ACC112 (cell line): ENCODE results near the gene OR5J2.
"Not testable (repeated sequence)": the region's sequence is repeated elsewhere in the genome, so short reads cannot be mapped to it uniquely, and the experiment has no call there.

Experiments used
- H2AFZ ChIP-seq: fragments of 200-600 bp; sonication (generic); one replicate; pipeline ENCODE4 v1.6.0; 2017; ENCODE audit warnings: antibody characterized with exemption, low read length; ENCODE audit not compliant: unreplicated experiment
- H3K27ac ChIP-seq: fragments of 200-600 bp; sonication (generic); 2 replicates; pipeline ENCODE4 v1.5.1; 2014; ENCODE audit warnings: low read depth, mild to moderate bottlenecking, antibody characterized with exemption, low read length, moderate library complexity
- H3K27me3 ChIP-seq: fragments of 200-600 bp; sonication (generic); 2 replicates; pipeline ENCODE4 v1.6.1; 2014; ENCODE audit warnings: mild to moderate bottlenecking, antibody characterized with exemption, low read length, moderate library complexity, mixed read lengths; ENCODE audit not compliant: insufficient read depth
- H3K36me3 ChIP-seq: fragments of 200-600 bp; sonication (generic); 2 replicates; pipeline ENCODE4 v1.6.1; 2016; ENCODE audit warnings: mild to moderate bottlenecking, antibody characterized with exemption, low read length, moderate library complexity, mixed read lengths; ENCODE audit not compliant: insufficient read depth
- H3K4me1 ChIP-seq: fragments of 200-600 bp; sonication (generic); one replicate; pipeline ENCODE4 v1.6.1; 2016; ENCODE audit warnings: low read length, mixed read lengths; ENCODE audit not compliant: insufficient read depth, unreplicated experiment, control insufficient read depth
- H3K4me3 ChIP-seq: fragments of 200-600 bp; sonication (generic); 2 replicates; pipeline ENCODE4 v1.5.1; 2014; ENCODE audit warnings: mild to moderate bottlenecking, low read depth, low read length
- H3K79me2 ChIP-seq: fragments of 200-600 bp; sonication (generic); one replicate; pipeline ENCODE4 v1.6.0; 2016; ENCODE audit warnings: low read length; ENCODE audit not compliant: control insufficient read depth, unreplicated experiment, insufficient read depth

OR5J2 gene

DNA sequence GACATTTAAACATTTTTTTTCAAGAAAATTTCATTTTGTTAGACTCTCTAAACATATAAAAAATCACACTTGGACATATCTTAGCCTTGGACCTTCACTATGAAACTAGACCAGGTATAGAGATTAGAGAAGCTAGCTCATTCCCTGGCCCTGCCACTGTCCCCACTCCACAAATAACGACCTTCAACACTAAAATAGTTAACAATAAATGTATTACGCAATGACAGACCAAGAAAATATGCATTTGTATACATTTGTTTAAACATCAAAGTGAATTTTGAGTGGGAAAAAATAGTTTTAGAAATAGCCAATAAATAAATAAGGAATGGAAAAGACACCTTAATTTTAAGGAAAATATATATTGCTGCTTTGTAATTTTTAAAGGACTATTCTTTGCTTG is 20.9 kb downstream of the OR5J2 start:
- no peak overlapping the region for H2AFZ ChIP-seq
- no peaks in the 10 kb centered on the region for H3K4me1 ChIP-seq
- no peak overlapping the region for H3K4me3 ChIP-seq
- H3K79me2 ChIP-seq = no peaks in the 10 kb centered on the region
- no peaks in the 10 kb centered on the region for H3K36me3 ChIP-seq
- H3K27me3 ChIP-seq = no peaks in the 10 kb centered on the region
- no peak overlapping the region for H3K27ac ChIP-seq

DNA sequence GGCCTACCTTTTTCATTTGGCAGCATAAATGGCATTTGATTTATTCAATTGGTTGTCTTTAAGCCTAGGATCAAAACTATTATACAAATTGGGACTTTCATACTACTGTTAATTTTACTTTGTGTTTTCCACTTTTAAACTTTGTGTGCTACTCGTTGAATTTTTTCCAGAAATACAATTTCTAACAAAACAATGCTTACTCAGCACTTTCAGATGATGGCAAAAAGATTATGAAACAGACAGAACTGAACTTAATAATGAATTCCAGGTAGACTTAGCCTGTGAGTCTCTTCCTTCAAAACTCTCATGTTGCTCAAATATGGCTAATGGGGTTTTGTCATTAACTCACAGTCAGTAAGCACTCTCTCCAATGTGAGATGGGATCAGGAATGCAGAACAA is 31.4 kb downstream of the OR5J2 start:
- Histone ChIP-seq H3K4me1 (no peaks in the 10 kb centered on the region), H3K27me3 (no peaks in the 10 kb centered on the region), H3K4me3 (no peak overlapping the region), H3K27ac (no peak overlapping the region), H2AFZ (no peak overlapping the region), H3K79me2 (no peaks in the 10 kb centered on the region), H3K36me3 (no peaks in the 10 kb centered on the region)

DNA sequence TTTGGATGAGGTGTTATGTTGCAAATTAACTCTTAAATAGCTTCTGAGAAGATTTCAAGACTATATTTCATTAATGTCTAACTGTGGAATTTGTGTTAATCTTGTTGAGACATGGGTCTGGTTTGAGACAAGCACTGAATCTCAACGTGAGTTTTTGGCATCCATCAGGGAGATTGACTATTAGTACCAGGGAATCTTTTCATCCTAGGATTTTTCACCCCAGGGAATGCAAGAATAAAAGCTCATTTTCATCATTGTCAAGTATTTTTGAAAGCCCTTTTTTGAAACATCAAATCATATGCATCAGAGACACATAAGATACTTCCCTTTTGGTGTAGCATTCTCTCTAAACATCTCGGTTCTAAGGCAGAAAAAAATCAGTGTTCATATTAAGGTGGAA is 38.1 kb downstream of the OR5J2 start:
- Histone ChIP-seq H3K27me3 (no peaks in the 10 kb centered on the region), H3K27ac (no peak overlapping the region), H3K79me2 (no peaks in the 10 kb centered on the region), H3K4me3 (no peak overlapping the region), H3K36me3 (no peaks in the 10 kb centered on the region), H3K4me1 (no peaks in the 10 kb centered on the region), H2AFZ (no peak overlapping the region)

DNA sequence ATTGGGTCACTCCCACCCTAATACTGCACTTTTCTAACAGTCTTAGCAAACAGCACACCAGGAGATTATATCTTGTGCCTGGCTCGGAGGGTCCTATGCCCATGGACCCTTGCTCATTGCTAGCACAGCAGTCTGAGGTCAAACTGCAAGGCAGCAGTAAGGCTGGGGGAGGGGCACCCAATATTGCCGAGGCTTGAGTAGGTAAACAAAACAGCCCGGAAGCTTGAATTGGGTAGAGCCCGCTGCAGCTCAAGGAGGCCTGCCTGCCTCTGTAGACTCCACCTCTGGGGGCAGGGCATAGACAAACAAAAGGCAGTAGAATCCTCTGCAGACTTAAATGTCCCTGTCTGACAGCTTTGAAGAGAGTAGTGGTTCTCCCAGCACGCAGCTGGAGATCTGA is 43.3 kb downstream of the OR5J2 start:
- H3K4me3 ChIP-seq, H3K4me1 ChIP-seq, H3K27ac ChIP-seq, H3K36me3 ChIP-seq, H2AFZ ChIP-seq, H3K27me3 ChIP-seq, H3K79me2 ChIP-seq: not testable (repeated sequence)
